ENCODE results near the gene MMP21.

DNA sequence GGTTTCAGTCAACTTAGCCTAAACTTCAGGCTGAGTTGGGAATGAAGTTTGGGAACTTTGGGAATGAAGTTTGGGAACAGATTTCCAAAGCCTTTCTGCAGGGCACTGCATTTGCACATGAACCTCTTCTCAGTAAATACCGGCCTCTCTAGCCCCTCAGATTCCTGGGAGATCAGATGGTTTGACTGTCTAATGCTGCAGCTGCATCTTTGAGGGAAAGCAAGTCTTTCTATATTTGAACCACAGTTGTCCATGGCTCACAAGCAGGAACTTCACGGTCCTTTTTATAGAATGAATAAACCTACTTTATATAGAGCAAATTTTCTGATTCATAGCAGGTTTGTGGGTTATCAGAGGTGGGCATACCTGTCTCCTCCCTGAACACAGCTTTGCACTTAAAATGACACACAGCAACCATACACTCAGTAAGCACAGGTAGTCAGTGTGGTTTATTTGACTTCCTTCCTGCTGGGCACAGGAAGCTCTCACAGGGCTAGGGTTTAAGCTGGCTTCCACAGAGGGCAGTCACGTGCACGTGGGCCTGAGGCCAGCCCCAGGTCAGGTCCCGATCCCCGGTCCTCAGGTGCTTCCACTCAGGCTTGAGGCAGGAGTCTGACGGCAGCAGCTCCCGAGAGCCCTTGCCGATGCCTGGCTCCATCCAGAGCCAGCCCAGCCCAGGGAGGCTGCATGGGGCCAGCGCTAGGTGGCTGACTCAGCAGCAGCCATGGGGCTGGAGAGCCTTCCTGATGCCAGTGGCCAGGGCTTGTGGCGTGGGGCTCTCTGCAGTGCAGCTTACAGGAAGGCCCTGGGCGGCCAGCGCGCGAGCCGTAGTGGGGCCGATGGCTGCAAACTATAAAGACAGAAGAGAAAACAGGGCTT is 12.8 kb upstream of the MMP21 start:
- TF ChIP-seq, protein P1, sequence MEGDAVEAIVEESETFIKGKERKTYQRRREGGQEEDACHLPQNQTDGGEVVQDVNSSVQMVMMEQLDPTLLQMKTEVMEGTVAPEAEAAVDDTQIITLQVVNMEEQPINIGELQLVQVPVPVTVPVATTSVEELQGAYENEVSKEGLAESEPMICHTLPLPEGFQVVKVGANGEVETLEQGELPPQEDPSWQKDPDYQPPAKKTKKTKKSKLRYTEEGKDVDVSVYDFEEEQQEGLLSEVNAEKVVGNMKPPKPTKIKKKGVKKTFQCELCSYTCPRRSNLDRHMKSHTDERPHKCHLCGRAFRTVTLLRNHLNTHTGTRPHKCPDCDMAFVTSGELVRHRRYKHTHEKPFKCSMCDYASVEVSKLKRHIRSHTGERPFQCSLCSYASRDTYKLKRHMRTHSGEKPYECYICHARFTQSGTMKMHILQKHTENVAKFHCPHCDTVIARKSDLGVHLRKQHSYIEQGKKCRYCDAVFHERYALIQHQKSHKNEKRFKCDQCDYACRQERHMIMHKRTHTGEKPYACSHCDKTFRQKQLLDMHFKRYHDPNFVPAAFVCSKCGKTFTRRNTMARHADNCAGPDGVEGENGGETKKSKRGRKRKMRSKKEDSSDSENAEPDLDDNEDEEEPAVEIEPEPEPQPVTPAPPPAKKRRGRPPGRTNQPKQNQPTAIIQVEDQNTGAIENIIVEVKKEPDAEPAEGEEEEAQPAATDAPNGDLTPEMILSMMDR (conservative IDR thresholded peaks at IDR 0.05 in 1 of 2, IDR thresholded peaks at IDR 0.05 in 1 of 2; ENCODE audit: low read depth in 1 of 2, low read length in 2 of 2) = no peak
- no peak for TF ChIP-seq EZH2 (IDR thresholded peaks at IDR 0.05; ENCODE audit: low read length, missing control alignments)
